K562 (cell line): ENCODE data around the gene ZNF768. TPM values are rescaled to one million over a fixed set of nuclear protein-coding genes. Genes with fewer than 3 reads are reported as not detected.

Source experiments
- E2F4 ChIP-seq: sonication (generic); formaldehyde crosslinking; IDR thresholded peaks from 2 replicates; pipeline ENCODE4 v1.8.0; 2022; ENCODE audit warnings: mild to moderate bottlenecking, low read depth, missing genetic modification reagents
- ESRRA ChIP-seq: fragments of 450-650 bp; IDR thresholded peaks from 2 replicates; pipeline ENCODE4 v1.6.1; 2014; ENCODE audit warnings: low read depth, mild to moderate bottlenecking, moderate library complexity, borderline replicate concordance
- KDM2B ChIP-seq: fragments of 250-450 bp; sonication (Bioruptor Pico); IDR thresholded peaks from 2 replicates; pipeline ENCODE4 v1.8.0; 2021; ENCODE audit warnings: mild to moderate bottlenecking, moderate library complexity
- MCM3 ChIP-seq: fragments of 450-650 bp; IDR thresholded peaks from 2 replicates; pipeline ENCODE4 v1.6.1; 2016
- NFE2 ChIP-seq: IDR thresholded peaks from 2 replicates; pipeline ENCODE4 v1.6.1; 2014; ENCODE audit warnings: antibody characterized with exemption, low read depth
- RBM25 ChIP-seq: fragments of 200-400 bp; formaldehyde crosslinking; IDR thresholded peaks from 2 replicates; pipeline ENCODE4 v1.6.1; 2018; ENCODE audit warnings: low read length, low read depth, moderate library complexity; ENCODE audit not compliant: severe bottlenecking
- REST ChIP-seq, 2 experiments: fragments of 450-650 bp; formaldehyde crosslinking in 1 of 2; IDR thresholded peaks; 2 replicates each; pipeline versions ENCODE4 v1.4.0 to v1.6.1; 2014 to 2020; ENCODE audit warnings: mild to moderate bottlenecking in 2 of 2, borderline replicate concordance in 1 of 2, low read depth in 1 of 2
- SMAD3 ChIP-seq: fragments of 450-650 bp; formaldehyde crosslinking; conservative IDR thresholded peaks from 2 replicates; pipeline ENCODE4 v1.4.0; 2020; ENCODE audit warnings: mild to moderate bottlenecking
- STAG1 ChIP-seq: sonication (generic); formaldehyde crosslinking; IDR thresholded peaks from 2 replicates; pipeline ENCODE4 v1.5.0; 2020; ENCODE audit warnings: missing genetic modification reagents, borderline replicate concordance
- TEAD2 ChIP-seq: fragments of 450-650 bp; IDR thresholded peaks from 2 replicates; pipeline ENCODE4 v1.6.1; 2016; ENCODE audit warnings: missing genetic modification characterization, control low read depth, missing compliant biosample characterization
- ZC3H8 ChIP-seq: fragments of 450-650 bp; IDR thresholded peaks from 2 replicates; pipeline ENCODE4 v1.6.1; 2017
- ZNF561 ChIP-seq: fragments of 450-650 bp; formaldehyde crosslinking; conservative IDR thresholded peaks from 2 replicates; pipeline ENCODE4 v1.4.0; 2020; ENCODE audit warnings: mild to moderate bottlenecking, moderate library complexity
- polyA plus RNA-seq, 8 experiments: library from polyadenylated mRNA; depleted of rRNA in 4 of 8; stranded (reverse) in 5 of 8; unstranded in 3 of 8; fragments of >200 nt; fragmentation: Nextera tagmentation in 2 of 8; fragmentation: Illumina TruSeq in 1 of 8; extraction: Ambion mirVana in 2 of 8; extraction: Trizol in 1 of 8; gene quantifications; 2 replicates each; pipeline versions ENCODE4 v1.2.1 to v1.2.3, GENCODE V29; 2011 to 2014; ENCODE audit warnings: inconsistent platforms in 1 of 8, missing spikeins in 1 of 8
- total RNA-seq, 7 experiments: library from RNA; depleted of rRNA in 6 of 7; stranded (reverse); fragments of >200 nt in 6 of 7; fragmentation: Illumina TruSeq in 2 of 7; extraction: Trizol in 2 of 7; gene quantifications; 2 replicates each; pipeline versions ENCODE4 v1.2.1 to v1.2.3, GENCODE V29; 2011 to 2021; ENCODE audit warnings: low replicate concordance in 1 of 7
- TF ChIP-seq, protein P1 (sequence below), 3 experiments: IDR thresholded peaks in 2 of 3; conservative IDR thresholded peaks in 1 of 3; 2 replicates each; pipeline ENCODE4 v1.5.1; 2011 to 2012; ENCODE audit warnings: low read length in 3 of 3, mild to moderate bottlenecking in 3 of 3, control low read depth in 2 of 3, improper control_type of control experiment in 1 of 3, inconsistent platforms in 1 of 3, low read depth in 1 of 3, mixed read lengths in 1 of 3, moderate library complexity in 1 of 3; ENCODE audit not compliant: insufficient read depth in 2 of 3
- TF ChIP-seq, protein P2 (sequence below): fragments of 250-450 bp; sonication (Bioruptor Pico); IDR thresholded peaks from 2 replicates; pipeline ENCODE4 v1.8.0; 2022; ENCODE audit warnings: inconsistent platforms, mild to moderate bottlenecking, moderate library complexity, borderline replicate concordance

The ZNF768 gene
- total and polyA plus RNA-seq, 9 of the 15 experiments (the other 6 are each of a cell fraction or from before 2014, with no cell fraction given): 0.13 to 50.7 (median 26.9) TPM

- TF ChIP-seq ZNF561: no peak
- 0 out of 2 replicates have a peak, but pooled peaks have one; percentile 43 for TF ChIP-seq KDM2B (CRISPR knock-in tag)
- TF ChIP-seq E2F4 (CRISPR knock-in tag): no peak
- TF ChIP-seq ZC3H8: no peak
- no peak; the same call in 1 of the 2 replicates for TF ChIP-seq SMAD3 (CRISPR knock-in tag)
- TF ChIP-seq, protein P1, sequence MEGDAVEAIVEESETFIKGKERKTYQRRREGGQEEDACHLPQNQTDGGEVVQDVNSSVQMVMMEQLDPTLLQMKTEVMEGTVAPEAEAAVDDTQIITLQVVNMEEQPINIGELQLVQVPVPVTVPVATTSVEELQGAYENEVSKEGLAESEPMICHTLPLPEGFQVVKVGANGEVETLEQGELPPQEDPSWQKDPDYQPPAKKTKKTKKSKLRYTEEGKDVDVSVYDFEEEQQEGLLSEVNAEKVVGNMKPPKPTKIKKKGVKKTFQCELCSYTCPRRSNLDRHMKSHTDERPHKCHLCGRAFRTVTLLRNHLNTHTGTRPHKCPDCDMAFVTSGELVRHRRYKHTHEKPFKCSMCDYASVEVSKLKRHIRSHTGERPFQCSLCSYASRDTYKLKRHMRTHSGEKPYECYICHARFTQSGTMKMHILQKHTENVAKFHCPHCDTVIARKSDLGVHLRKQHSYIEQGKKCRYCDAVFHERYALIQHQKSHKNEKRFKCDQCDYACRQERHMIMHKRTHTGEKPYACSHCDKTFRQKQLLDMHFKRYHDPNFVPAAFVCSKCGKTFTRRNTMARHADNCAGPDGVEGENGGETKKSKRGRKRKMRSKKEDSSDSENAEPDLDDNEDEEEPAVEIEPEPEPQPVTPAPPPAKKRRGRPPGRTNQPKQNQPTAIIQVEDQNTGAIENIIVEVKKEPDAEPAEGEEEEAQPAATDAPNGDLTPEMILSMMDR (IDR thresholded peaks at IDR 0.05 in 2 of 3, conservative IDR thresholded peaks at IDR 0.05 in 1 of 3; ENCODE audit: insufficient read depth in 2 of 3, low read depth in 1 of 3, low read length in 3 of 3): no peak
- TF ChIP-seq, protein P2, sequence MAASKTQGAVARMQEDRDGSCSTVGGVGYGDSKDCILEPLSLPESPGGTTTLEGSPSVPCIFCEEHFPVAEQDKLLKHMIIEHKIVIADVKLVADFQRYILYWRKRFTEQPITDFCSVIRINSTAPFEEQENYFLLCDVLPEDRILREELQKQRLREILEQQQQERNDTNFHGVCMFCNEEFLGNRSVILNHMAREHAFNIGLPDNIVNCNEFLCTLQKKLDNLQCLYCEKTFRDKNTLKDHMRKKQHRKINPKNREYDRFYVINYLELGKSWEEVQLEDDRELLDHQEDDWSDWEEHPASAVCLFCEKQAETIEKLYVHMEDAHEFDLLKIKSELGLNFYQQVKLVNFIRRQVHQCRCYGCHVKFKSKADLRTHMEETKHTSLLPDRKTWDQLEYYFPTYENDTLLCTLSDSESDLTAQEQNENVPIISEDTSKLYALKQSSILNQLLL (CRISPR knock-in tag): no peak
- no peak for TF ChIP-seq RBM25
- no peak for TF ChIP-seq REST (IDR thresholded peaks at IDR 0.05; ENCODE audit: borderline replicate concordance)
- TF ChIP-seq REST (CRISPR knock-in tag; IDR thresholded peaks at IDR 0.05; ENCODE audit: low read depth): no peak
- TF ChIP-seq TEAD2 (tag): no peak
- 0 out of 2 replicates have a peak, but pooled peaks have one; percentile 25 for TF ChIP-seq STAG1 (CRISPR knock-in tag)
- TF ChIP-seq NFE2: no peak
- no peak for TF ChIP-seq MCM3
- 0 out of 2 replicates have a peak, but pooled peaks have one; percentile 6 for TF ChIP-seq ESRRA
Measured at GRCh38 chr16:30558789-30559377, 32.5 kb upstream of the ZNF768 start (continued).
